K562 (cell line): Measurements from ENCODE around the gene ZCCHC17. TPM values are rescaled to one million over a fixed set of nuclear protein-coding genes. Genes with fewer than 3 reads are reported as not detected.
A peak's percentile ranks its signal among the peaks of the same experiment; 100 is the strongest.

ENCODE experiments used
- ATAC-seq: fragments of 200-7000 bp; cut with Tn5 transposase; 3 replicates; pipeline ENCODE4 v1.9.1; 2020; ENCODE audit warnings: moderate library complexity
- BruUV-seq: library from RNA; stranded (reverse); fragments of 400-500 nt; replicated peaks from 2 replicates; lab custom pipeline; 2021; lab: Mats Ljungman, UMichigan
- CTCF ChIA-PET: fragments of 300-600 bp; formaldehyde crosslinking; extraction: SDS; loops from one replicate; lab custom pipeline; 2021; ENCODE audit warnings: low intra/inter-chr PET ratio; lab: Yijun Ruan, JAX
- POLR2A ChIA-PET: fragments of 300-600, 350-650 bp; sonication (Branson Sonifier 250); formaldehyde crosslinking; extraction: SDS; loops from one replicate; lab custom pipeline; 2021; ENCODE audit warnings: antibody characterized with exemption, inconsistent platforms; lab: Yijun Ruan, JAX
- DNase-seq, 4 experiments: peaks; one replicate each; pipeline versions ENCODE4 v3.0.0 to v3.0.0-alpha.2; 2011 to 2018; ENCODE audit warnings: low spot score in 3 of 4, mixed read lengths in 3 of 4; ENCODE audit errors: extremely low read depth in 1 of 4
- FAIRE-seq: peaks from 2 replicates; lab custom pipeline; 2011; peaks lifted over from hg19 to GRCh38; lab: Jason Lieb, UNC
- H2AFZ ChIP-seq: 2 replicates; pipeline ENCODE4 v1.6.0; 2011; ENCODE audit warnings: low read depth, low read length, control low read depth, inconsistent platforms
- H3K27ac ChIP-seq: fragments of 200-600 bp; 3 replicates; pipeline ENCODE4 v1.8.0; 2011; ENCODE audit warnings: low read depth, mild to moderate bottlenecking, control low read depth, inconsistent platforms, low read length, moderate library complexity, mixed read lengths; ENCODE audit errors: extremely low read depth
- H3K27me3 ChIP-seq, 2 experiments: fragments of 300-600 bp in 1 of 2; 2 replicates in 1 of 2; 3 replicates in 1 of 2; pipeline versions ENCODE4 v1.6.0 to v1.8.0; 2011; ENCODE audit warnings: inconsistent platforms in 2 of 2, low read length in 2 of 2, mild to moderate bottlenecking in 1 of 2, mixed read lengths in 1 of 2, moderate library complexity in 1 of 2; ENCODE audit not compliant: control insufficient read depth in 2 of 2, insufficient read depth in 2 of 2
- H3K36me3 ChIP-seq: fragments of 300-600 bp; 3 replicates; pipeline ENCODE4 v1.8.0; 2011; ENCODE audit warnings: mild to moderate bottlenecking, low read length, inconsistent platforms; ENCODE audit not compliant: control insufficient read depth, insufficient read depth
- H3K4me1 ChIP-seq, 2 experiments: fragments of 200-600 bp in 1 of 2; replicated peaks in 1 of 2; 2 replicates in 1 of 2; 3 replicates in 1 of 2; pipeline versions ENCODE4 v1.5.1 to v1.8.0; 2011; ENCODE audit warnings: inconsistent platforms in 2 of 2, low read length in 2 of 2, mild to moderate bottlenecking in 1 of 2, mixed read lengths in 1 of 2, moderate library complexity in 1 of 2; ENCODE audit not compliant: control insufficient read depth in 2 of 2, insufficient read depth in 2 of 2
- H3K4me2 ChIP-seq: 2 replicates; pipeline ENCODE4 v1.6.1; 2011; ENCODE audit warnings: low read length, control low read depth, inconsistent platforms, mixed read lengths; ENCODE audit not compliant: insufficient read depth
- H3K4me3 ChIP-seq: fragments of 200-600 bp; sonication (generic), shearing (Covaris generic); 2 replicates; pipeline ENCODE4 v1.5.1; 2016; ENCODE audit warnings: control low read depth, inconsistent platforms
- H3K79me2 ChIP-seq: fragments of 200-600 bp; 3 replicates; pipeline ENCODE4 v1.8.0; 2011; ENCODE audit warnings: low read length, inconsistent platforms; ENCODE audit not compliant: control insufficient read depth, insufficient read depth
- H3K9ac ChIP-seq, 2 experiments: 2 replicates each; pipeline versions ENCODE4 v1.6.0 to v1.6.1; 2011; ENCODE audit warnings: low read depth in 2 of 2, low read length in 2 of 2, control low read depth in 1 of 2, inconsistent platforms in 1 of 2, mild to moderate bottlenecking in 1 of 2, mixed read lengths in 1 of 2; ENCODE audit not compliant: insufficient read depth in 1 of 2
- H3K9me1 ChIP-seq: one replicate; pipeline ENCODE4 v1.6.0; 2011; ENCODE audit warnings: inconsistent platforms, mild to moderate bottlenecking, low read length, moderate library complexity; ENCODE audit not compliant: control insufficient read depth, insufficient read depth
- H3K9me3 ChIP-seq: replicated peaks from 2 replicates; pipeline ENCODE4 v1.5.1; 2011; ENCODE audit warnings: low read depth, low read length, inconsistent platforms; ENCODE audit not compliant: control insufficient read depth, insufficient read depth
- H4K20me1 ChIP-seq: replicated peaks from 2 replicates; pipeline ENCODE4 v1.6.1; 2011; ENCODE audit warnings: low read length, inconsistent platforms, mixed read lengths; ENCODE audit not compliant: control insufficient read depth, insufficient read depth
- E2F3 ChIP-seq: fragments of 250-450 bp; sonication (Bioruptor Pico); IDR thresholded peaks from 2 replicates; pipeline ENCODE4 v1.4.0; 2020; ENCODE audit warnings: mild to moderate bottlenecking
- FIP1L1 ChIP-seq: fragments of 200-400 bp; formaldehyde crosslinking; IDR thresholded peaks from 2 replicates; pipeline ENCODE4 v1.6.1; 2018; ENCODE audit warnings: mild to moderate bottlenecking, low read depth, low read length; ENCODE audit not compliant: poor library complexity, severe bottlenecking
- GATA2 ChIP-seq: sonication (generic); formaldehyde crosslinking; IDR thresholded peaks from 2 replicates; pipeline ENCODE4 v1.4.0; 2020; ENCODE audit warnings: mild to moderate bottlenecking, missing genetic modification reagents
- HMG20A ChIP-seq: fragments of 450-650 bp; formaldehyde crosslinking; conservative IDR thresholded peaks from 2 replicates; pipeline ENCODE4 v1.4.0; 2020; ENCODE audit warnings: mild to moderate bottlenecking, mixed read lengths
- NELFE ChIP-seq: IDR thresholded peaks from 2 replicates; pipeline ENCODE4 v1.6.1; 2011; ENCODE audit warnings: mild to moderate bottlenecking; ENCODE audit not compliant: insufficient read depth, insufficient read length
- TEAD1 ChIP-seq, 2 experiments: fragments of 450-650 bp in 1 of 2; sonication (generic) in 1 of 2; formaldehyde crosslinking; IDR thresholded peaks; 2 replicates each; pipeline versions ENCODE4 v1.4.0 to v1.8.0; 2020 to 2022; ENCODE audit warnings: mild to moderate bottlenecking in 2 of 2, missing genetic modification reagents in 1 of 2
- ZNF165 ChIP-seq: fragments of 250-450 bp; sonication (Bioruptor Pico); IDR thresholded peaks from 2 replicates; pipeline ENCODE4 v1.4.0; 2020; ENCODE audit warnings: borderline replicate concordance
- WGBS: fragments of 100-300 bp; shearing (Covaris generic); methylation state at CpG from one replicate; pipeline ENCODE4 v1.1.6; 2016; ENCODE audit warnings: low coverage, mixed read lengths; ENCODE audit not compliant: insufficient coverage; ENCODE audit errors: missing lambda C conversion rate; 5-methylcytosine and 5-hydroxymethylcytosine counted together
- in situ Hi-C: fragments of 300-500 bp; cut with MboI; formaldehyde crosslinking; loops from 4 replicates; pipeline ENCODE4 v1.15.0; 2018; ENCODE audit warnings: inconsistent platforms, mixed read lengths
- intact Hi-C: fragments of 100-400 bp; cut with micrococcal nuclease; formaldehyde crosslinking; loops from 2 replicates; pipeline ENCODE4 v1.14.2; 2022
- polyA plus RNA-seq, 8 experiments: library from polyadenylated mRNA; depleted of rRNA in 4 of 8; stranded (reverse) in 5 of 8; unstranded in 3 of 8; fragments of >200 nt; fragmentation: Nextera tagmentation in 2 of 8; fragmentation: Illumina TruSeq in 1 of 8; extraction: Ambion mirVana in 2 of 8; extraction: Trizol in 1 of 8; gene quantifications; 2 replicates each; pipeline versions ENCODE4 v1.2.1 to v1.2.3, GENCODE V29; 2011 to 2014; ENCODE audit warnings: inconsistent platforms in 1 of 8, missing spikeins in 1 of 8
- total RNA-seq, 7 experiments: library from RNA; depleted of rRNA in 6 of 7; stranded (reverse); fragments of >200 nt in 6 of 7; fragmentation: Illumina TruSeq in 2 of 7; extraction: Trizol in 2 of 7; gene quantifications; 2 replicates each; pipeline versions ENCODE4 v1.2.1 to v1.2.3, GENCODE V29; 2011 to 2021; ENCODE audit warnings: low replicate concordance in 1 of 7
- TF ChIP-seq, protein P1 (sequence below): sonication (generic); formaldehyde crosslinking; IDR thresholded peaks from 2 replicates; pipeline ENCODE4 v1.5.0; 2020; ENCODE audit warnings: missing genetic modification reagents

The ZCCHC17 gene
- total and polyA plus RNA-seq, 9 of the 15 experiments (the other 6 are each of a cell fraction or from before 2014, with no cell fraction given): 46.9 to 150 (median 74.7) TPM

GRCh38 chr1:31370565-31370964, 73.7 kb downstream of the ZCCHC17 start:
- CTCF ChIA-PET: no interaction called here
- BruUV-seq: no TSS peak

GRCh38 chr1:31371121-31371959, 74.5 kb downstream of the ZCCHC17 start:
- BruUV-seq: no TSS peak
- ATAC-seq (no peak), FAIRE-seq (peak; percentile 23)

More at GRCh38 chr1:31370565-31370964, 73.7 kb downstream of the ZCCHC17 start:
- H2AFZ ChIP-seq: no peak overlapping the region
- no peak for TF ChIP-seq HMG20A
- TF ChIP-seq NELFE: no peak
- TF ChIP-seq, all 486 proteins: peak for 0
- H3K4me1 ChIP-seq: peaks cover 18 to 24% of the 10 kb centered on the region in 2 experiments
- 77% methylated on average over 4 of the region's 4 CpGs for WGBS
- intact Hi-C loops (no loop called here), in situ Hi-C loops (no loop called here)
- ATAC-seq: no peak
- no peak overlapping the region for H3K4me2 ChIP-seq
- no peak for DNase-seq
- peaks cover 12% of the 10 kb centered on the region; the same call in 2 of the 3 replicates for H3K36me3 ChIP-seq
- H3K9me3 ChIP-seq: no peaks in the 10 kb centered on the region
- peak; percentile 32 for FAIRE-seq
- H3K27ac ChIP-seq: no peak overlapping the region
- H3K27me3 ChIP-seq: no peaks in the 10 kb centered on the region
- H3K79me2 ChIP-seq: no peaks in the 10 kb centered on the region
- H3K9ac ChIP-seq: no peak overlapping the region
- 0 out of 2 replicates have a peak, but pooled peaks cover 3% of the 10 kb centered on the region for H4K20me1 ChIP-seq
- no peaks in the 10 kb centered on the region for H3K9me1 ChIP-seq
- POLR2A ChIA-PET: interaction anchor here (0.7 to 1.3 kb wide), 2 partner anchors 9 to 43 kb away, joined by 3 to 8 read pairs; no protein-coding TSS in a partner anchor
- H3K4me3 ChIP-seq: no peak overlapping the region

More at GRCh38 chr1:31371121-31371959, 74.5 kb downstream of the ZCCHC17 start:
- Histone ChIP-seq H3K27ac (no peak overlapping the region), H4K20me1 (0 out of 2 replicates have a peak, but pooled peaks cover under 1% of the 10 kb centered on the region), H3K9me3 (no peaks in the 10 kb centered on the region), H3K79me2 (no peaks in the 10 kb centered on the region), H3K27me3 (no peaks in the 10 kb centered on the region), H3K9me1 (no peaks in the 10 kb centered on the region), H2AFZ (no peak overlapping the region), H3K9ac (peak overlapping the region in 1 of 2 experiments; percentile 33; a peak in 1 of 4 replicates), H3K36me3 (peaks cover 5% of the 10 kb centered on the region; the same call in 1 of the 3 replicates), H3K4me2 (no peak overlapping the region), H3K4me3 (no peak overlapping the region), H3K4me1 (peaks cover 18 to 24% of the 10 kb centered on the region in 2 experiments)
- peak in 1 of 4 experiments; percentile 24 for DNase-seq
- intact Hi-C loops (no loop called here), in situ Hi-C loops (no loop called here)
- no peak for TF ChIP-seq FIP1L1
- no peak for TF ChIP-seq TEAD1 (CRISPR knock-in tag; IDR thresholded peaks at IDR 0.05)
- TF ChIP-seq E2F3 (CRISPR knock-in tag): no peak
- TF ChIP-seq GATA2 (CRISPR knock-in tag): no peak
- no peak for TF ChIP-seq ZNF165 (CRISPR knock-in tag)
- TF ChIP-seq, protein P1, sequence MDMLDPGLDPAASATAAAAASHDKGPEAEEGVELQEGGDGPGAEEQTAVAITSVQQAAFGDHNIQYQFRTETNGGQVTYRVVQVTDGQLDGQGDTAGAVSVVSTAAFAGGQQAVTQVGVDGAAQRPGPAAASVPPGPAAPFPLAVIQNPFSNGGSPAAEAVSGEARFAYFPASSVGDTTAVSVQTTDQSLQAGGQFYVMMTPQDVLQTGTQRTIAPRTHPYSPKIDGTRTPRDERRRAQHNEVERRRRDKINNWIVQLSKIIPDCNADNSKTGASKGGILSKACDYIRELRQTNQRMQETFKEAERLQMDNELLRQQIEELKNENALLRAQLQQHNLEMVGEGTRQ (CRISPR knock-in tag): 0 out of 2 replicates have a peak, but pooled peaks have one; percentile 3
- CTCF ChIA-PET: no interaction called here
- 41% methylated on average over 10 of the region's 10 CpGs for WGBS
- POLR2A ChIA-PET: interaction anchor here (0.7 to 1.8 kb wide), 8 partner anchors 10 to 167 kb away, joined by 3 to 8 read pairs (median 3); no protein-coding TSS in a partner anchor
